Karpas-422 (cell line): ENCODE measurements around the gene ABCG1. TPM values are rescaled to one million over a fixed set of nuclear protein-coding genes. Genes with fewer than 3 reads are reported as not detected.

Experiments used
- DNase-seq: peaks from one replicate; pipeline ENCODE4 v3.0.0-alpha.2; 2015
- H2AFZ ChIP-seq: fragments of 200-600 bp; sonication (generic); 2 replicates; pipeline ENCODE4 v1.6.1; 2014; ENCODE audit warnings: antibody characterized with exemption, low read length, mixed read lengths
- H3K27ac ChIP-seq: fragments of 200-600 bp; sonication (generic); 2 replicates; pipeline ENCODE4 v1.5.1; 2014; ENCODE audit warnings: mild to moderate bottlenecking, low read length, moderate library complexity
- H3K27me3 ChIP-seq: fragments of 200-600 bp; sonication (generic); 2 replicates; pipeline ENCODE4 v1.6.1; 2014; ENCODE audit warnings: low read length, mixed read lengths
- H3K36me3 ChIP-seq: fragments of 200-600 bp; sonication (generic); 2 replicates; pipeline ENCODE4 v1.6.1; 2014; ENCODE audit warnings: low read length, mixed read lengths; ENCODE audit not compliant: insufficient read depth
- H3K4me1 ChIP-seq: fragments of 200-600 bp; sonication (generic); 2 replicates; pipeline ENCODE4 v1.6.1; 2014; ENCODE audit warnings: mild to moderate bottlenecking, low read length, mixed read lengths
- H3K4me2 ChIP-seq: fragments of 200-600 bp; sonication (generic); 2 replicates; pipeline ENCODE4 v1.6.1; 2014; ENCODE audit warnings: low read length, low read depth, mild to moderate bottlenecking; ENCODE audit not compliant: poor library complexity, severe bottlenecking
- H3K4me3 ChIP-seq: fragments of 200-600 bp; sonication (generic); 2 replicates; pipeline ENCODE4 v1.5.1; 2014; ENCODE audit warnings: mild to moderate bottlenecking, antibody characterized with exemption, low read length, mixed read lengths
- H3K79me2 ChIP-seq: fragments of 200-600 bp; sonication (generic); 2 replicates; pipeline ENCODE4 v1.6.1; 2014; ENCODE audit warnings: mild to moderate bottlenecking, low read length, mixed read lengths
- H3K9ac ChIP-seq: fragments of 200-600 bp; sonication (generic); 2 replicates; pipeline ENCODE4 v1.6.0; 2014; ENCODE audit warnings: low read length
- H3K9me2 ChIP-seq: fragments of 200-600 bp; sonication (generic), shearing (Covaris generic); replicated peaks from 2 replicates; pipeline ENCODE4 v1.6.0; 2014; ENCODE audit warnings: mild to moderate bottlenecking, low read length, moderate library complexity; ENCODE audit not compliant: insufficient read depth
- H3K9me3 ChIP-seq: fragments of 300-700, 200-600 bp; sonication (generic); 2 replicates; pipeline ENCODE4 v1.6.1; 2014; ENCODE audit warnings: low read length, mixed read lengths
- H4K20me1 ChIP-seq: fragments of 200-600 bp; sonication (generic); 2 replicates; pipeline ENCODE4 v1.6.1; 2014; ENCODE audit warnings: mild to moderate bottlenecking, antibody characterized with exemption, low read length, low read depth; ENCODE audit not compliant: insufficient read depth
- total RNA-seq: library from RNA; depleted of rRNA; stranded (reverse); fragments of >200 nt; shearing (Covaris generic); gene quantifications from 2 replicates; pipeline ENCODE4 v1.2.3, GENCODE V29; 2014; ENCODE audit warnings: low replicate concordance

Gene ABCG1
- total RNA-seq, 1 experiment from 2014 or later, result not detected

DNA sequence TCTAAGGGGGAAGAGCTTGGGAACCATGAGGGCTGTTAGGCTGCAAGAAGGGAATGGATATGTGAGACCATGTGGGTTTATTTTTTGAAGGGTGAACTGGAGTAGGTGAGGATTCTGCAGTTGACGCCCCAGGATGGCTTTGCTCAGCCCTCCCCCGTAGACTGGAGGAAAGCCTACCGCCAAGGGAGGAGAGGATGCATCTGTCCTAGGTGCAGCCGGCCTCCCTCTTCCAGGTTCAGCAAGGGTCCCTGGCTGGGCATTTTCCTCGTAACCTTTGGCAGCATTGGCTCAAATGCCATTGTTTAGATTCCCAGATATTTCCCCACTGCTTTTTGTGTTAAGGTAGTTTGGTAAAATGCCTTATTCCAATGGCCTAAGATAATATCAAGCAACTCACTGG, 79.7 kb downstream of the ABCG1 start:
- Histone ChIP-seq H3K4me1 (peaks cover 5% of the 10 kb centered on the region; the same call in 1 of the 2 replicates), H4K20me1 (no peaks in the 10 kb centered on the region), H3K9ac (no peak overlapping the region), H3K4me2 (no peak overlapping the region), H3K79me2 (no peaks in the 10 kb centered on the region), H3K9me3 (no peaks in the 10 kb centered on the region), H3K4me3 (no peak overlapping the region), H3K27ac (no peak overlapping the region), H2AFZ (no peak overlapping the region), H3K36me3 (no peaks in the 10 kb centered on the region), H3K9me2 (no peaks in the 10 kb centered on the region), H3K27me3 (no peaks in the 10 kb centered on the region)
- DNase-seq, result no peak

GRCh38 chr21:42299324-42300044, 80.5 kb downstream of the ABCG1 start:
- no peaks in the 10 kb centered on the region for H3K27me3 ChIP-seq
- no peak overlapping the region for H2AFZ ChIP-seq
- no peak overlapping the region for H3K4me3 ChIP-seq
- no peak for DNase-seq
- H4K20me1 ChIP-seq, result no peaks in the 10 kb centered on the region
- no peak overlapping the region for H3K4me2 ChIP-seq
- H3K9ac ChIP-seq, result no peak overlapping the region
- no peaks in the 10 kb centered on the region for H3K9me2 ChIP-seq
- peaks cover 5% of the 10 kb centered on the region; the same call in 1 of the 2 replicates for H3K4me1 ChIP-seq
- no peaks in the 10 kb centered on the region for H3K79me2 ChIP-seq
- H3K9me3 ChIP-seq, result no peaks in the 10 kb centered on the region
- no peak overlapping the region for H3K27ac ChIP-seq
- H3K36me3 ChIP-seq, result no peaks in the 10 kb centered on the region

- Histone ChIP-seq H2AFZ (no peak overlapping the region), H3K4me2 (no peak overlapping the region), H3K9me2 (no peaks in the 10 kb centered on the region), H3K4me3 (no peak overlapping the region), H3K36me3 (no peaks in the 10 kb centered on the region), H3K79me2 (no peaks in the 10 kb centered on the region), H3K9me3 (no peaks in the 10 kb centered on the region), H3K27ac (no peak overlapping the region), H3K9ac (no peak overlapping the region), H4K20me1 (no peaks in the 10 kb centered on the region), H3K4me1 (peaks cover 5% of the 10 kb centered on the region; the same call in 1 of the 2 replicates), H3K27me3 (no peaks in the 10 kb centered on the region)
- DNase-seq, result no peak
These were observed 81.2 kb downstream of the ABCG1 start for GRCh38 chr21:42300045-42300583.

GRCh38 chr21:42300956-42301355, 82.0 kb downstream of the ABCG1 start:
- H3K79me2 ChIP-seq, result no peaks in the 10 kb centered on the region
- H3K4me1 ChIP-seq, result peaks cover 5% of the 10 kb centered on the region; the same call in 1 of the 2 replicates
- H3K4me3 ChIP-seq, result no peak overlapping the region
- H3K27me3 ChIP-seq, result no peaks in the 10 kb centered on the region
- H3K4me2 ChIP-seq, result no peak overlapping the region
- no peaks in the 10 kb centered on the region for H3K9me2 ChIP-seq
- H3K9me3 ChIP-seq, result no peaks in the 10 kb centered on the region
- DNase-seq, result no peak
- no peaks in the 10 kb centered on the region for H4K20me1 ChIP-seq
- H3K9ac ChIP-seq, result no peak overlapping the region
- no peaks in the 10 kb centered on the region for H3K36me3 ChIP-seq
- H2AFZ ChIP-seq, result no peak overlapping the region
- H3K27ac ChIP-seq, result no peak overlapping the region

- Histone ChIP-seq H3K4me1 (peaks cover 5% of the 10 kb centered on the region; the same call in 1 of the 2 replicates), H4K20me1 (no peaks in the 10 kb centered on the region), H3K9me2 (no peaks in the 10 kb centered on the region), H3K9ac (no peak overlapping the region), H3K79me2 (no peaks in the 10 kb centered on the region), H2AFZ (no peak overlapping the region), H3K36me3 (no peaks in the 10 kb centered on the region), H3K27ac (no peak overlapping the region), H3K4me3 (no peak overlapping the region), H3K9me3 (no peaks in the 10 kb centered on the region), H3K4me2 (no peak overlapping the region), H3K27me3 (no peaks in the 10 kb centered on the region)
- DNase-seq, result no peak
These were observed 82.6 kb downstream of the ABCG1 start for GRCh38 chr21:42301371-42302075.

DNA sequence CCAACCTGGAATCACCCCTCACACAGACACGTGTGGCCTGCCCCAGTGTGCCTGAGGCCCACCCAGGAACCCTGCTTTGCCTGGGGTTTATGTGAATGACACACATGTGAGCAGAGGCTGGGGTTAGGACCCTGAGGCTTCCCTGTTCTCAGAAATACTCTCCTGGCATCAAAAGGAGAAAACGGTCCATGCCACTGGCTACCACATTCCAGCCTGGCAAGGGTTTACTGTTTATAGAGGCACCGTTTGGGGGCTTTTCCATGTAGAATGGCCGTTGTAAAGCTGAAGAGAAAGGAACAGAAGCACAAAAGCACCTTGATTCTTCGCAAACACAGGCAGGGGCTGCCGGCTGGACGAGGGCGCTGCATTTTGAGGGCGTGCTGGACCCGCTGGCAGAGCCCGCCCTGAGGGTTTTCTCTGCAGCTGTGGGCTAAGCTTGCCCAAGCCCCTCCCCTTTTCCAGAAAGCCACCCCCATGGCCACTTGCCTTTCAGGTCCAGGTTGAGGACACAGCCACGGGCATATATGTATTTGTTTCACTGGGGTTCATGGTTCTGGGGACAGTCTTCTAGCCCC, 83.2 kb downstream of the ABCG1 start:
- H3K9me3 ChIP-seq, result no peaks in the 10 kb centered on the region
- no peaks in the 10 kb centered on the region for H3K27me3 ChIP-seq
- H3K4me1 ChIP-seq, result peaks cover 5% of the 10 kb centered on the region; the same call in 1 of the 2 replicates
- no peaks in the 10 kb centered on the region for H3K9me2 ChIP-seq
- no peaks in the 10 kb centered on the region for H3K79me2 ChIP-seq
- no peak overlapping the region for H3K27ac ChIP-seq
- H3K4me2 ChIP-seq, result no peak overlapping the region
- H4K20me1 ChIP-seq, result no peaks in the 10 kb centered on the region
- H3K36me3 ChIP-seq, result no peaks in the 10 kb centered on the region
- no peak overlapping the region for H3K4me3 ChIP-seq
- no peak overlapping the region for H3K9ac ChIP-seq
- DNase-seq, result no peak
- H2AFZ ChIP-seq, result no peak overlapping the region

DNA sequence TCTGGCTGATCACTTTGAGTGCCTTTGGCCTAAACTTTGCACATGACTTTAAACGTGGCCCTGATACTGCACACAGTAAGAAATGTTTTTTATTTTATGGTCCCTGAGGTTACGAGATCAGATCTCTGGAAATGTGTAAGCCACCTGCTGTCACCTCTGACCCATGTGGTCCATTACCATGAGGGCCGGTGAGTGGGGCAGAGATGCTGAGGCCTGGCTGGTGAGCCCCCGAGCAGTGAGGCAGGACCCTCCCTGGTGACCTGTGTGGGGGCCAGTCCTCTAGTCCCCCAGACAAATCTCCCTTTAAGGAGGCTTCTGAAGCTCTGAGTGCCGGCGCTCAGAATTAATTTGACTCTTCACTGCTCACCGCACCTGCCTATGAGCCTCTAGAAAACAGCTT, 83.9 kb downstream of the ABCG1 start:
- DNase-seq, result no peak
- Histone ChIP-seq H3K9ac (no peak overlapping the region), H3K27ac (no peak overlapping the region), H3K4me2 (no peak overlapping the region), H3K4me3 (no peak overlapping the region), H2AFZ (no peak overlapping the region), H3K36me3 (no peaks in the 10 kb centered on the region), H3K79me2 (no peaks in the 10 kb centered on the region), H3K27me3 (no peaks in the 10 kb centered on the region), H3K9me3 (no peaks in the 10 kb centered on the region), H3K9me2 (no peaks in the 10 kb centered on the region), H4K20me1 (no peaks in the 10 kb centered on the region), H3K4me1 (peaks cover 5% of the 10 kb centered on the region; the same call in 1 of the 2 replicates)

GRCh38 chr21:42303443-42303842, 84.5 kb downstream of the ABCG1 start:
- Histone ChIP-seq H4K20me1 (no peaks in the 10 kb centered on the region), H2AFZ (no peak overlapping the region), H3K9me2 (no peaks in the 10 kb centered on the region), H3K27me3 (no peaks in the 10 kb centered on the region), H3K79me2 (no peaks in the 10 kb centered on the region), H3K4me3 (no peak overlapping the region), H3K36me3 (no peaks in the 10 kb centered on the region), H3K9me3 (no peaks in the 10 kb centered on the region), H3K4me2 (no peak overlapping the region), H3K4me1 (peaks cover 5% of the 10 kb centered on the region; the same call in 1 of the 2 replicates), H3K27ac (no peak overlapping the region), H3K9ac (no peak overlapping the region)
- DNase-seq, result no peak
